Panc1 (cell line): ENCODE results near the gene SCO2. TPM values are rescaled to one million over a fixed set of nuclear protein-coding genes. Genes with fewer than 3 reads are reported as not detected.

Experiments used
- ATAC-seq: fragments of 200-7000 bp; cut with Tn5 transposase; 2 replicates; pipeline ENCODE4 v1.9.1; 2020; ENCODE audit warnings: mild to moderate bottlenecking, moderate library complexity
- BruUV-seq: library from RNA; stranded (reverse); fragments of 400-500 nt; replicated peaks from 2 replicates; lab custom pipeline; 2021; lab: Mats Ljungman, UMichigan
- CTCF ChIA-PET: fragments of 300-600 bp; sonication (Branson Sonifier 250); formaldehyde crosslinking; loops from one replicate; lab custom pipeline; 2022; ENCODE audit warnings: antibody characterized with exemption; lab: Charles Lee
- POLR2A ChIA-PET: fragments of 300-600 bp; sonication (Branson Sonifier 250); formaldehyde crosslinking; loops from one replicate; lab custom pipeline; 2022; ENCODE audit warnings: antibody characterized with exemption; lab: Charles Lee
- DNase-seq: peaks from one replicate; pipeline ENCODE4 v3.0.0-alpha.2; 2010; ENCODE audit warnings: low read depth, low spot score
- H3K27ac ChIP-seq: 2 replicates; pipeline ENCODE4 v1.5.1; 2011; ENCODE audit warnings: mild to moderate bottlenecking, low read length, inconsistent platforms
- H3K27me3 ChIP-seq: fragments of 200-500 bp; sonication (Bioruptor generic); 2 replicates; pipeline ENCODE4 v1.6.0; 2014; ENCODE audit warnings: low read length, inconsistent platforms; ENCODE audit not compliant: control insufficient read depth, insufficient read depth
- H3K36me3 ChIP-seq: fragments of 200-500 bp; sonication (Bioruptor generic); 2 replicates; pipeline ENCODE4 v1.5.1; 2014; ENCODE audit warnings: inconsistent platforms, mild to moderate bottlenecking, low read length, moderate library complexity; ENCODE audit not compliant: control insufficient read depth, insufficient read depth
- H3K4me1 ChIP-seq: 2 replicates; pipeline ENCODE4 v1.5.1; 2011; ENCODE audit warnings: inconsistent platforms, mild to moderate bottlenecking, low read length, moderate library complexity; ENCODE audit not compliant: control insufficient read depth, insufficient read depth
- H3K4me3 ChIP-seq, 2 experiments: 2 replicates each; pipeline ENCODE4 v1.5.1; 2011 to 2012; ENCODE audit warnings: low read depth in 2 of 2, low read length in 2 of 2, mild to moderate bottlenecking in 2 of 2, inconsistent platforms in 1 of 2, moderate library complexity in 1 of 2
- H3K9me3 ChIP-seq: fragments of 200-500 bp; sonication (Bioruptor generic); 2 replicates; pipeline ENCODE4 v1.5.1; 2014; ENCODE audit warnings: low read depth, mild to moderate bottlenecking, inconsistent platforms, low read length, moderate library complexity; ENCODE audit not compliant: control insufficient read depth, insufficient read depth
- CTCF ChIP-seq: fragments of 450-650 bp; IDR thresholded peaks from 2 replicates; pipeline ENCODE4 v1.5.1; 2017; ENCODE audit warnings: mild to moderate bottlenecking
- POLR2AphosphoS5 ChIP-seq: IDR thresholded peaks from 2 replicates; pipeline ENCODE4 v1.6.1; 2012; ENCODE audit warnings: mild to moderate bottlenecking, low read depth, low read length, moderate library complexity
- SIN3A ChIP-seq: IDR thresholded peaks from 2 replicates; pipeline ENCODE4 v1.6.1; 2012; ENCODE audit warnings: low read depth, mild to moderate bottlenecking, low read length, moderate library complexity, borderline replicate concordance; ENCODE audit not compliant: insufficient read depth
- TCF7L2 ChIP-seq: IDR thresholded peaks from 2 replicates; pipeline ENCODE4 v1.6.1; 2011; ENCODE audit warnings: mild to moderate bottlenecking, low read depth, low read length, inconsistent platforms
- in situ Hi-C: cut with HindIII; loops from 2 replicates; pipeline ENCODE4 v1.10.0; 2016; ENCODE audit warnings: low sequenced_read_pairs, low pct_unique_long_range_greater_than_20kb
- intact Hi-C: fragments of 100-400 bp; cut with micrococcal nuclease; formaldehyde crosslinking; loops from one replicate; pipeline ENCODE4 v1.10.0; 2022; ENCODE audit not compliant: unreplicated experiment
- total RNA-seq: library from RNA; stranded (reverse); gene quantifications from one replicate; pipeline ENCODE4 v1.2.1, GENCODE V29; 2021; ENCODE audit not compliant: unreplicated experiment
- TF ChIP-seq, protein P1 (sequence below), 2 experiments: IDR thresholded peaks; 2 replicates each; pipeline ENCODE4 v1.6.1; 2011 to 2012; ENCODE audit warnings: low read depth in 2 of 2, control low read depth in 1 of 2, low read length in 1 of 2, mild to moderate bottlenecking in 1 of 2, moderate library complexity in 1 of 2; ENCODE audit not compliant: insufficient read depth in 1 of 2

The SCO2 gene
- total RNA-seq, 1 experiment from 2014 or later = 14.2 TPM

DNA sequence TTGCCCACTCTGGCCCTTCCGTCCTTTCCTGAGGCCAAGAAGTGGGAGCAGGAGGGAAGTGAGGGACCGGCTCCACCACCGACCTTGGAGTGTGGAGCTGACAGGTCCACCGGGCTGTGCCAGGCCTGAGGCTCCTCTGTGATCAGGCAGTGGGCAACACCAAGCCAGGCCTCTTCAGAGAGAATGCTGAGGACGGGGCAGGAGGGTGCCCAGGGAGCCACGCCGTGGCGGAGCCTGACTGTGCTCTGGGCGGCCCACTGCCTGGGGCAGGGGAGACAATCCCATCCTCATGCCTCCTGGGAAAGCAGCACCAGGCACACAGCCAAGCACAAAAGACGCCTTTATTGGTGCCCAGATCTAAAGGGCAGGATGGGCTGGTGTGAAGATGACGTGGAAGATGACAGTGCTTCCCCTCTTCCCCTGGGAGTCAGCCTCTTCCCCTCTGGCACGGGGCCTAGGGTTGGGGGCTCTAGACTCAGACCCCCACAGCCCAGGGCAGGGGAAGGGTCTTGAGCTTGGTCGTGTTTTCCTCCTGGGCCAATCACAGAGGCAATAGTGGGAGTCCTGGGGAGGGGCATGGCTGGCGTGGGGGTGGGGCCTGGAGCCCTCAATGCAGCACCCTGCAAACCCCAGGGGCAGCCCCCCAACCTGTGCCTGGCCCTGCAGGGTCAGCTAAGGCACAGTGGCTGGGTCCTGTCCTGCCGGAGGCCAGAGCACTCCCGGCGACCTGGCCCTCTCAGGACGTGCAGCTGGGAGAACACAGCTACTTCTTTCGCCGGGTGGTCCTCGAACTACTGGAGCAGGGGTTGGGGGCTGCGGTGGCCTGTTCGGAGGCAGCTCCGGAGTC is 22.5 kb downstream of the SCO2 start:
- DNase-seq = no peak
- H3K36me3 ChIP-seq = peaks cover 4% of the 10 kb centered on the region
- no peak overlapping the region for H3K4me3 ChIP-seq
- 0 out of 2 replicates have a peak, but pooled peaks cover 3% of the 10 kb centered on the region for H3K4me1 ChIP-seq
- CTCF ChIA-PET = interaction anchor here (0.6 kb wide), 1 partner anchor 81 kb away, joined by 3 read pairs; no protein-coding TSS in a partner anchor
- POLR2A ChIA-PET = no interaction called here
- H3K27ac ChIP-seq = no peak overlapping the region
- ATAC-seq = no peak
- intact Hi-C loops (no loop called here), in situ Hi-C loops (no loop called here)
- TF ChIP-seq TCF7L2 (no peak), POLR2AphosphoS5 (no peak), SIN3A (no peak), CTCF (no peak)
- TF ChIP-seq, protein P1, sequence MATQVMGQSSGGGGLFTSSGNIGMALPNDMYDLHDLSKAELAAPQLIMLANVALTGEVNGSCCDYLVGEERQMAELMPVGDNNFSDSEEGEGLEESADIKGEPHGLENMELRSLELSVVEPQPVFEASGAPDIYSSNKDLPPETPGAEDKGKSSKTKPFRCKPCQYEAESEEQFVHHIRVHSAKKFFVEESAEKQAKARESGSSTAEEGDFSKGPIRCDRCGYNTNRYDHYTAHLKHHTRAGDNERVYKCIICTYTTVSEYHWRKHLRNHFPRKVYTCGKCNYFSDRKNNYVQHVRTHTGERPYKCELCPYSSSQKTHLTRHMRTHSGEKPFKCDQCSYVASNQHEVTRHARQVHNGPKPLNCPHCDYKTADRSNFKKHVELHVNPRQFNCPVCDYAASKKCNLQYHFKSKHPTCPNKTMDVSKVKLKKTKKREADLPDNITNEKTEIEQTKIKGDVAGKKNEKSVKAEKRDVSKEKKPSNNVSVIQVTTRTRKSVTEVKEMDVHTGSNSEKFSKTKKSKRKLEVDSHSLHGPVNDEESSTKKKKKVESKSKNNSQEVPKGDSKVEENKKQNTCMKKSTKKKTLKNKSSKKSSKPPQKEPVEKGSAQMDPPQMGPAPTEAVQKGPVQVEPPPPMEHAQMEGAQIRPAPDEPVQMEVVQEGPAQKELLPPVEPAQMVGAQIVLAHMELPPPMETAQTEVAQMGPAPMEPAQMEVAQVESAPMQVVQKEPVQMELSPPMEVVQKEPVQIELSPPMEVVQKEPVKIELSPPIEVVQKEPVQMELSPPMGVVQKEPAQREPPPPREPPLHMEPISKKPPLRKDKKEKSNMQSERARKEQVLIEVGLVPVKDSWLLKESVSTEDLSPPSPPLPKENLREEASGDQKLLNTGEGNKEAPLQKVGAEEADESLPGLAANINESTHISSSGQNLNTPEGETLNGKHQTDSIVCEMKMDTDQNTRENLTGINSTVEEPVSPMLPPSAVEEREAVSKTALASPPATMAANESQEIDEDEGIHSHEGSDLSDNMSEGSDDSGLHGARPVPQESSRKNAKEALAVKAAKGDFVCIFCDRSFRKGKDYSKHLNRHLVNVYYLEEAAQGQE (IDR thresholded peaks at IDR 0.05; ENCODE audit: insufficient read depth in 1 of 2, low read depth in 2 of 2, low read length in 1 of 2) = no peak
- BruUV-seq = no TSS peak
- H3K9me3 ChIP-seq = no peaks in the 10 kb centered on the region
- H3K27me3 ChIP-seq = no peaks in the 10 kb centered on the region

DNA sequence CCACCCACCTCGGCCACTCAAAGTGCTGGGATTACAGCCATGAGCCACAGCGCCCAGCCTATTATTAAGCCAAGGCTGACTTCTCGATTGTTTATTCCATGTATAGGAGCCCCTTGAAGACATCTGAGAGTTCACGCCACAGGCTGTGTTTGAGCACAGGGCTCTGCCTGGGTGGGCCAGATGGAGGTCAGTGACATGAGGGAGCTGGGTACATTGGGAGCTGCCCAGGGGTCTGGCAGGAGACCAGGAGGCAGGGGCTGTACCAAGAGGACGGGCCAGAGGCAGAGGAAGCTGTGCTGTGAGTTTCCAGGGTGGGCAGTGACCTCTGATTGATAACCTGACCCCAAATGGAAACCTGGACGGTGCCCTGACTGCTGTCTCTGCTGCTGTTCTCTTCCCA is 23.3 kb downstream of the SCO2 start:
- no peaks in the 10 kb centered on the region for H3K9me3 ChIP-seq
- no peak overlapping the region for H3K4me3 ChIP-seq
- ATAC-seq = no peak
- no peaks in the 10 kb centered on the region for H3K27me3 ChIP-seq
- 0 out of 2 replicates have a peak, but pooled peaks cover 3% of the 10 kb centered on the region for H3K4me1 ChIP-seq
- intact Hi-C loops (no loop called here), in situ Hi-C loops (no loop called here)
- H3K27ac ChIP-seq = no peak overlapping the region
- TF ChIP-seq POLR2AphosphoS5 (no peak), TCF7L2 (no peak), CTCF (no peak), SIN3A (no peak)
- TF ChIP-seq, protein P1 (IDR thresholded peaks at IDR 0.05; ENCODE audit: insufficient read depth in 1 of 2, low read depth in 2 of 2, low read length in 1 of 2) = no peak
- ChIA-PET CTCF (no interaction called here), POLR2A (interaction anchor here (0.7 kb wide), 1 partner anchor 23 kb away, joined by 3 read pairs; the partner anchor contains the start of gene SCO2)
- no peak for DNase-seq
- no TSS peak for BruUV-seq
- peaks cover 2% of the 10 kb centered on the region for H3K36me3 ChIP-seq
